GM18907 (cell line): Measurements from ENCODE around the gene PAX7.

Experiments
- ATAC-seq: cut with Tn5 transposase; IDR thresholded peaks from one replicate; pipeline ENCODE4 v1.9.1; 2021; ENCODE audit warnings: mild to moderate bottlenecking, moderate library complexity; ENCODE audit not compliant: unreplicated experiment

PAX7 gene

DNA sequence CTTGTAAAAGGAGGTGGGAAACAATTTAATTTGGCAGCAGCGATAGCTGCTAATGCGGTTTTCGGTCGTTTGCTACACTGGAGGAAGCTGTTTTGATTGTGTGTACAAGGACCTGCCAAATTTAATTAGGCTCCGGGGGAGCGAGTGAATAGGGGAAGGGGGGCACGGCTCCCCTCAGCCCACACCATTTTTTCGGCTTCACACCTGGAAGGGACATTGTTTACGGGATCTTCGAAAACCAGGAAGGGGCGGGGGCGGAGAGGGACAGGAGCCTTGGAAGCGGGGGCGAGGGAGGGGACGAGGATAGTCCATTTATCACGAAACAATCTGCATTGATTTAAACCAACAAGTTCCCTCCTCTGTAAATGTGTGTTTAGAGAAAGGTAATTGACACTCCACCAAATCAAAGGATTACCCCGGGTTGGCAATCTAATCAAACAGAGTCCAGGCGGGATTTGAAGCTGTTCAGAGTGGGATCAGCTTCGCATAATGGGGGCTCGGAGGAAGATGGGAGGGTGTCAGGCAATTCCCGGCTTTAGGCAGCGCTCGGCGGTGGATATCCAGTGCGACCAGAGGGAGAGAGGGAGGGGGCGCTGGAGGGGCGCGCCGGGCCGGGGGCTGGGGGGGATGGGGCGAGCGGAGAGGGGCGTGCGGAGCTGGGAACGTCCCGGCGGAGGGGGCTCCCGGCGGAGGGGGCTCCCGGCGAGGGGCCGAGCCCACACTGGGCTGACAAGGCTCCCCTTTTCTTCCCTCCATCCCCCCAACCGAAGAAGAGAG is 9.8 kb downstream of the PAX7 start:
- ATAC-seq, result no peak

DNA sequence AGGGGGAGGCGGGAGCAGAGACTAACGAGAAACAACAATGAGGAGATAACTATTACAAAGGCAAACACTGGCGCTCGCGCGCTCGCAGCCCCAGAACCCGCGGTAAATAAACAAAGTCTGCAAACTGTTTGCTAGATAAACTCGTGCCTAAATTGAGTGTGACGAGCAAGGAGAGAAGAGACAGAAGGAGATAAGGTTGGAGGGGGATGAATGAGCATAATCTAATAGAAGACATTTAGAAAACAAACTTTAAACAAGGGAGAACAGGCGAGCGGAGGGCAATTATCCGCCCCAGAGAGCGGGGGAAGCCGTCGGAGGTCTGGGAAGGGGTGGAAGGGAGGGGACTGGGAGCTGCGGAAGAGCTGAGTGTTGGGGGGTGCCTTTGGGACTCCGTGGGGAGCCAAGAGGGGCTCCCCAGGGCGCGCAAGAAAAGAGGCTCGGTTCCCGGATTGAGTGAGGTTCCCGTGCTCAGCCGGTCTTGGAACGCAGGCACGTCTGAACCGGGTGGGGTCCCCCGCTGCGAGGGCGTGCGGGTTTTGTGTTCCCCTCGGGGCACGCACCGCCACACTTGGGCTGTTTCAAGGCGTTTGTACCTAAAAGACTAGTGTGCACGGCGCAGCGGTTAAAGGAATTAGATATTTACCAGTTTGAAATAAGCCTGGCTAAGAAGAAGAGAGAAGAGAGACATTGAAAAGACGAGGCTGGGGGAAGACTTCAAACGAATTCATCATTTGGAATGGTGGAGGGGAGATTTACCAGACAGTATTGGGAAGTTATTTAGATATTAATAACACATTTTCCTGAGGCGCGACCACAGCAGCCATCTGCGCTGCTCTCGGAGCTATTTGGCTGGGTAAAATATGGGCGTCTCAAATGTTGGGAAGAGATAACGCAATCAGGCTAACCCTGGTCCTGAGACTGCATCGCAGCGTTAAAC is 10.6 kb downstream of the PAX7 start:
- no peak for ATAC-seq

DNA sequence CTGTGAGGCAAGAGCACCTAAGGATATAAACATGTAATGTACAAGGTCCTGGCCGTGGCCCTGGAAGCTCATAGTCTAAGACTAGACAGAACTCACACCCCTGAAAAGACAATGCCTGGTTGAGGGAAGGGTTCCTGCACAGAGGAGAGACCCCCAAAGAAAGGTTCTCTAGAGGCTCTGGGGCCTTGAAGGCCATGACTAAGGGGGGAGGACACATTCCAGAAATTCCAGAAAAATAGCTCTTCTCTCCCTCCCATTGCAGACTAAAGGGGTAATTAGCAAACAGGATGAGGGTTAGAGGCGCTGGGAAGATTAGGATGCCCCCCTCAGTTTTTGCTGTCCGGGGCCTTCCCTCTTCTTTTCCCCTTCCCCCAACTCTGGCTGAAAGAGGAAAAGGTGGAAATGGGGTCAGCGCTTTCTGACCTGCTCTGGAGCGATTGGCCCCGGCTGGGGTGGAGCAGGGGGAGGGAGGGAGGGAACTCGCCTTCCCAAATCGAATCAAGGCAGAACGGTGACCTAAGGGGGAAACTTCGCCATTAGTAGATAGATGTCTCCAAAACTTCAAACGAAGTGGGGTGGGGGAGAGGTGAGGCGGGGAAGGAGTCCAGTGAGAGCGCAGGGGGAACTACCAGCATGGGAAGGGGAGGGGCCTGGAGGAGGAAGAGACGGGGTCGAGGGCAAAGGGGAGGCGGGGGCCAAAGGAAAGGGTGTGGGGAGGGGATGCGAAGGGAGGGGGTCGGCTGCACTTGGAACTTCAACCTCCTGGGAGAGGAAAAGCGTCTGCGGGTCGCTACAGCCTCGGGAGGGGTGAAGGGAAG is 11.8 kb downstream of the PAX7 start:
- ATAC-seq, result no peak

DNA sequence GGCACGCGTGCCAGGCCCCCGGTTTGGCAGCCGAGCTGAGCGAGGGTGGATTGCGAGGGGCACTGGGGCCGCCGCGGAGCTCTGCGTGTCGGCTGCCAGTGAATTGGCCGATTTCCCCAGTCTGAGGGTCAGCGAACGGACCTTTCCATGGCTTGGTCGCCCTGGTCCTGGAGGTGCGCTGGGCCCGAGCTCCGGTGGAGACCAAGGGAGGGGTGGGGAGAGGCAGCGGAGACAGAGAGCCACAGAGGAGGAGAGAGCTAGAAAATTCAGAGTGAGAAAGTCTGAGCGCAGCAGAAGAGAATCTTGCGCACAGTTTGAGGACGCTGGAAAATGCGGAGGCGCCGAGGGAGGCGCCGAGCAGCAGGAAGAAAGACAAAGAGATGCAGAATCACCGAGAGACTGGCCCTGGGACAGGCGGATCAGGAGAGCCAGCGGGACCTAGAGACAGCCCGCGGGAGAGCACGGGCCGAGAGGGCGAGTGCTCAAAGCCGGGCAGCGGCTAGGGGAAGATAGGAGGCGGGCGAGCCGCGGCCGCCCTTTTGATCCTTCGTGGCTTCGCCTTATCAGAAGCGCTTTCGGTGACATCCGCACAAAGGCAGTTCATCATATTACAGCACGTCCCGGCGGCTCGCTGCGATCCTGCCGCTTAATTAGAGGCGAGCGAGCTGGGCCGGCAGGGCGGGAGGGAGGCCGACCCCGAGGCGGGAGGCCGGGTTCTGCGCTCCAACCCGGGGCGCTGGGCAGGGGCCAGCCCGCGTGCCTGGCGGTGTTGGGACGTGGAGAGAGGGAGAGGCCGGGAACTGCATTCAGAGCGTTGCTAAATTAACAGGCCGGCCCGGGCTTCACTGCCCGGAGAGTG is 12.7 kb downstream of the PAX7 start:
- no peak for ATAC-seq

DNA sequence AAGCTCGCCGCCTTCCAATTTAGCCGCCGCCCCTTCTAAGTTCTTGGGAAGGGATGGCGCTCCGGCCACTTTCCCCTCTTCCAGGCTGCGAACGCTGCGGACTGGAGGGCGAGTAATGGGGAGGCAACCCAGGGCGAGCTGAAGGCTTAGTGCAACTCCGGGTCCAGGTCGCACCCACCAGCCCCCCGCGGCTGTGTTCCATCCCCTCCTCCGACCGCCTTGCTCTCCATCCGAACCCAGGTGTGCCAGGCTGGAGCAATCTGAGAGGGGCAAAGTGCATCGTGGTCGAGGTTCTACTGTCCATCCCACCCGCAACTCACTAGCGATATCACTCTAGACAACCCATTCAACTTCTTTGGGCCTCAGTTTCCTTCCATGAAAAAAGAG is 13.4 kb downstream of the PAX7 start:
- no peak for ATAC-seq

DNA sequence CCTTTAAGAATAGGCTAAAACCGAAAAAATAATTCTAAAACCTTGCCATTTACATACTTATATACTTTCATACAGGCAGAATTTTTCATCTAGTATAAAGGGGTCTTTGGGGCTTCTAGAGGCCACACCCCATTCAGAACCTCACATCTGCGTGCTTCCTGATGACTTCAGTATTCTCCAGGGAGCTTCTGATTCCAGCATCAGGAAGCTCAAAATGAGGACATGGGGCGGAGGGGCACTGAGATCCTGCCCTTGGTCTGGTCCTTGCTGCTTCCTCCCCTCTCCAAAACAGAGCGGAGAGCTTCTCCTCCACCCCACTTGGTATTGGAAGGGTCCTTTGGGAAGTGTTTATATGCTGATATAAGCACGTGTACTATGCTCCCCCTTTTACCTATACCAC is 13.8 kb downstream of the PAX7 start:
- ATAC-seq, result no peak

GRCh38 chr1:18644973-18645746 is 14.5 kb downstream of the PAX7 start:
- no peak for ATAC-seq

DNA sequence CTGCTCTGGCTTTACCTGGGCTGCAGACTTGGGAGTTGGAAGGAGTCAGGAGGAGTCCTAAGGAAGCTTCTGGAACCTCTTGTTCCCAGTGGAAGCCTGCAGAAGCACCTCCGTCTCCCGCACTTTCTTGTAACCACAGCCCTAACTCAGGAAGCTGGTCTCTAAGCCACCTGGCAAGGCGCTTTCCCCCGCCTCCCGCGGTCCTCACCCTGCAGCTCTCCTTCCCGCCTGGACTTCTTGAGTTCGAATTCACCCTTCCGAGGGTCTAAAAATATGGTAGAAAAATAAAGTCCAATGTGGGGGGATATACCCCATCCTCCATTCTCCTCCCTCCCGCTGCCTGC is 15.1 kb downstream of the PAX7 start:
- no peak for ATAC-seq

DNA sequence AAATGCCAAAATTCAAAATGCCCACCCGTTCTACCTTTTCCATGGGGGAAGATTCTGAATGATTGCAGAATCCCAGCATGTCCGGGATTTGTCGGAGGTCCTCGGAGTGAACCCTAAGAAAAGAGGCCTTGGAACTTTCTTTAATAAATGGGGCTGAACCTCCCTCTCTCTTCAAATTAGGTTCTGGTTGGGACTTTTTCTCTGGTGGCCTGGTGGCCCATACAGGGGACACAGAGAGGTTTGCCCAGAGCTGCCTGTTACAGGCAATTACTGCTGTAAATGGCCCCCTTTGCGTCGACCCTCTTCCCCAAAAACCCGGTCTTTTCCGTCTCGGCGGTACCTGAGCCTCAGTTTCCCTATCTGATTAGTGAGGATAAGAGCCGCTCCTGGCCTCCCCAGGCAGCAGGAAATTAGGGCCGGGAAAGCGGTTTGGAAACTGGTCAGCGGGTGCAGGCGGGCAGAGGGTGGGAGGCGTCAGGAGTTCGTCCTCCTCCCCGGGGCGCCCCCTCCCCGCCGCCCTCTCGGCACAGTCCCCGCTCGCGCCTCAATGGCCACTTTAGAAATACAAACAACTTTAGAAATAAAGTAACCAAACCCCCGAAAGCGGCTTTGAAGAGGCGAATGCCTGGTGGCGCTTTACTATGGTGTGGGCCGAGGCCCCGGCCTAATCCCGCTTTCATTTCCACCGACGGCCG is 15.6 kb downstream of the PAX7 start:
- no peak for ATAC-seq

DNA sequence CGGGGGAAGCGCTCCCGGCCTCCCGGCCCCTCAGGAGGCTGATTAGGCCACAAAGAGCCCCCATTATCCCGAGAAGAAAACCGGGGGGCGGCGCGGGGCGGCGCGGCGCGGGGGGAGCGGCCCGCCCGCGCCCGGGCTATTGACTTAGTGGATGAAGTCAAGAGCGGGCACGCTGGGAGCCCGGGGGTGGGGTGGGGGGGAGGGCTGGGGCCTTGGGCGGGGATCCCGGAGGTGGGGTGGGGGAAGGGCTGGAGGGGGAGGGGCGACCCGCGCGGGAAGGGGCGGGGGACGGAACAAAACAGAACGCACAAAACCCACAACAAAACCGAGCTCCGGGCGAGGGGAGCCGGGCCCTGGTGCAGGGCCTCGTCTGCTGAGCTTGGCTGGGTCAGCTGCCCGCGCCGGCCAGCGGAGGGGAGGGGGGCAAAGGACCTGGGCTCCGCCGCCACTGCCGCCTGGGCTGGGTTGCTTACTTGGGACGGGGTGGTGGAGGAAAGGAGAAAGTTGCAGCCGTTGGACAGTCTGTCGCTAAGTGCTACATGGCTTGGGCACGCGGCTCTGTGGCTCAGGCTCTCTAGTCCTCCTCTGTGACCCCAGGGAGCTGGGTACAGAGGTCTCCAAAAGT is 16.3 kb downstream of the PAX7 start:
- no peak for ATAC-seq

DNA sequence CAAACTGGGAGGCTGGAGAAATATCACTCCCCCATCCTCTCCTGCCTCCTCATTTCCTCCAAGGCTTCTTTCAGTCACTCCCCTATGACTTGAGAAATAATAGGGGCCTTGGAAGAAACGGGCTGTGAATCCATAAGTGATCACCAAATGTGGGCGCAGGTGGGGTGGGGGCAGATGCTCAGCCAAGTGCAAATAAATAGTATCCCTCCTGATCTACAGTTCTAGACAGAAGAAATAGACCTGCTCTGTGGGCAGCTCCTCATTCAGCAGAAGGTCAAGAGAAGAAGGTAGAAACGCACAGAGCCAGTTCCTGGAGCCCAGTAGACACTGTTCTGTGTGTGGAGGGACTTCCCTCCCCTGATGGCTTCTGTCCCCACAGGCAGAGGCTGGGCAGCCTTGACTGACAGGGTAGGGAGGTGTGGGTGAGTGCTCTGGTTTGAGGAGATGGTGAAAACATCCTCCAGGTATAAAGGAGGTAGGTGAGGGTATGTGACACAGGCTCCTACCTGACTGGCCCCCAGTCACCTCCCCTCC is 17.1 kb downstream of the PAX7 start:
- no peak for ATAC-seq

GRCh38 chr1:18649693-18650370 is 19.2 kb downstream of the PAX7 start:
- ATAC-seq, result no peak

GRCh38 chr1:18651713-18652112 is 21.1 kb downstream of the PAX7 start:
- ATAC-seq, result no peak

DNA sequence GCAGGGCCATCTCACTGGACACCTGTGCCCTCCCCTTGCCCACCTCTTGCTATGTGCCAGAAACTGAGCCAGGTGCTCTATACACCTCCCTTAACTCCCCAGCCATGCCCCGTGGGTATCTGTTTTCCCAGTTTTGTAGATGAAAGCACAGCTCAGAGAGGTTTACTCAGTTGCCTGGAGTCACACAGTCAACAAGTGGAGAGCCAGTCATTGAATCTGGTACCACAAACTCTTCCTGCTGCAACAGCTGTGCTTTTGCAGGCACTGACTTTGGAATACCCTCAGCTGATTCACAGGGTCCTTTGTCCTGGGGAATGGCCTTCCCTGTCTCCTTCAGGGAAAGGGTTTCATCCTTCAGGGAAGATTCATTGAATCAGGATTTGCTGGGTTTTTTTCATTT is 22.1 kb downstream of the PAX7 start:
- no peak for ATAC-seq

DNA sequence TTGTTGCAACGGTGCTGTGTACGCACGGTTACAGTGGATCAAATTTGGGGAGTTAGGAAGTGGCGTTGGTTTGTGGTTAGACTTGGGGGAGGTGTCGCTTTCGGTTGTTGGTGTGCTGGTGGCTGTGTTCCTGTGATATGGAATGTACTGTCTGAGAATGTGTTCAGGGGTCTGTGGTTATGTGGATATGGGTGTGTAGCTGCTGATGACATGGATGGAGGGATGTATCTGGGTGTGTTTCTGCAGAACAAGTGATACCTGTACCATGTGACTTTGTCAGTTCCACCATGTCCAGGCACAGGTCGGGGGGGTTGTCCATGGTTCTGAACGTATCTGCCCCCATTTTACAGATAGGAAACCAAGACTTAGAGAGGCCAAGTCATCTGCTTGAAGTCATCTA is 22.7 kb downstream of the PAX7 start:
- ATAC-seq, result no peak

DNA sequence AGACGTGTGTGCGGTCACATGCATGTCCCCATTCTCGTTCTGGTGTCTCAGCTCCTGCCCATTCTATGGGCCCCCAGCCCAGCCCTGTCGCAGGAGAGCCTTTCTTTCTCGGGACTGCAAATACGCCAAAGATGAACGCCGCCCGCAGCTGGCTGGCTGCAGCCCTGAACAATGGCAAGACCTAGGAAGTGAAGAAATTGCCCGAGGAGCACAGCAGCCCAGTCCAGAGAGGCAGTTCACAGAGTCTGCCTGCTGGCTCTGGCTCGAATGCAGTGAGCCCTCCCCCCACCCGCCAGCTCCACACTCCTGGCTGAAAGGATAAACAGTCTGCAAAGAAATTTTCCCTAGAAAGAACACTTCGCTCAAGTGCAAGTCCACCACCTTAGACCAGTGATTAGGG is 23.3 kb downstream of the PAX7 start:
- no peak for ATAC-seq

DNA sequence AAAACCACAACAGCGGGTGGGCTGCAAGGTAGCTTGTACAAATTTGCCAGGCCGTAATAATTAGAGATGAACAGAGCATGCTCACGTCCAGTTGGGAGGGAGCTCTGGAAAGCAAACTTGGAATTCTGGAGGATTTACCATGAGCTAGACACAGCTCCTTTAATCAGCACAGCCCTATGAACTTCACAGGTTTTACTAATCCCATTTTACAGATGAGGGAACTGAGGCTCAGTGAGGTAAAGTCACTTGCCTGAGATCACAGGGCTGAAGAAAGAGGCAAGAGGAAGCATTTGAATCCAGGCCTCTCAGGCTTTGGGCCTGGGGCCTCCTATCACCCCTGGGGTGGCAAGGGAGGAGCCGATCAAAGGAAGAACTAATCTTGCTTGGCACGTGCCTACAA is 24.0 kb downstream of the PAX7 start:
- no peak for ATAC-seq
